GM18951 (cell line): Measurements from ENCODE around the gene EMP1.

ENCODE experiments used
- POLR2A ChIP-seq: IDR thresholded peaks from 4 replicates; pipeline ENCODE4 v1.6.1; 2011; ENCODE audit warnings: mild to moderate bottlenecking; ENCODE audit not compliant: insufficient read length, insufficient read depth; ENCODE audit errors: extremely low read depth
- in situ Hi-C: fragments of 300-500 bp; cut with MboI; formaldehyde crosslinking; loops from one replicate; pipeline ENCODE4 v1.12.0; 2022; ENCODE audit warnings: low sequenced_read_pairs, mixed read lengths, inconsistent platforms; ENCODE audit not compliant: unreplicated experiment

Gene EMP1

DNA sequence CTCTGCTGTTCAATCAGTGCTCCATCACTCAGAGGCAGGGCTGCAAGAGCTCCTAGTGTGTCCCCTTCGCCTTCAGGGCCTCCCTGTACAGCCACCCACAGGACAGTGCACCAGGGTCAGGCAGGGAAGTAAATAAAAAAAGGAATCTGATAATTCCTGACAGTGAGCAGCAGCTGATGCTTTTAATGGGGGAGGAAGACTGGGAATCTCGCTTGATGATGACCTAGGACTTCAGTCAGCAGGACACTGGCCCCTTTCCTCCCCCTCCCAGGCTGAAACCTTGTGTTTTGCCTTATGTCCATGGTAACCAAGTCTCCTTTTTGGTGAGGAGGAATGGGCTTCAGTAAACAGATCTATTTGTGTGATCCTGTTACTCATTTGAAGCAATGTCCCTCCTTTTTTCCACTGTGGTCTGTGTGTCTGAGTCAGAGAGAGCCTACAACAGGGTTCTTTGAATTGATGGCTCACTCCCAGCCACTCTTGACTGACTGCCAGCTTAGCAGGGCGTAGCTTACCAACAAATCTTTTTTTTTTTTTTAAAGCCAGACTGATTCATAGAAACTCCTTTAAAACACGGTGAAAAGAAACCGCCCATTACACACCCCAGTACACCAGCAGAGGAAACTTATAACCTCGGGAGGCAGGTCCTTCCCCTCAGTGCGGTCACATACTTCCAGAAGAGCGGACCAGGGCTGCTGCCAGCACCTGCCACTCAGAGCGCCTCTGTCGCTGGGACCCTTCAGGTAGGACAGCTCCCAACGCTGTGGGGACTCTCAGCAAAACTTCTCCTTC lies at the start of gene EMP1:
EMP1 (plus strand) TSS at position 597 of the 792 bp plus-strand sequence. CDS start 14,785 bp downstream, outside the sequence.
- in situ Hi-C loops, result no loop called here
- no peak for TF ChIP-seq POLR2A

DNA sequence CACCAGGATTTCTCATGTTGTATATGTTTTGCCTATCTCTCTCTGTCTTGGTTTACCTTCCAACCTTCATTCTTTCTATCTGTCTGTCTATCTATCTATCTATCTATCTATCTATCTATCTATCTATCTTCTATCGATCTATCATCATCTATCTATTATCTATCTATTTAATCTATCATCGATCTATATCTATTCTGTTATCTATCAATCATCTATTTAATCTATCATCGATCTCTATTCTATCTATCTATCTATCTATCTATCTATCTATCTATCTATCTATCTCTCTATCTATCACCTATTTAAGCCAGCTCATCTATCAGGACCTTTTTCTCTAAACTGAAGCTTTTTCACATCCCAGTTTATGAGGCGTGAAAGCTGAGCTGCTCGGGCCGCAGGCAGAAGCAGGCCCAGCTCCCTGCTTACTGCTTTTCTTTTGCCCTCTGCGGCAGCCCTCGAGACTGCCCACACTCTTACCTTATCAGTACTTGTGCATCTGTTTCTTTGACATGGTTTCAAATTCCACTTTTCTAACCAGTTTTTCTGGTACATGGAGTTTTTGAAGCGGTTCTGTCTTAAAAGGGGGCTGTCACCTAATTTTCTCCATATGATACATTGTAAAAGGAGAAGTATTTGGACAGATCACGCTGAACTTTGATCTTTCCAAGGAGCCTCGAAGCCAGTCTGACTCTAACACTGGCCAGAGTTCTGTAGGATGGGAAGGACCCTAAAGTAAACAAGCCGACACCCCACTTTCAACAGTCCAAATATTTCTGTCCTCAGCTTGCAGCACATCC lies 48.6 kb upstream of the EMP1 start:
- no peak for TF ChIP-seq POLR2A
- in situ Hi-C loops, result no loop called here

DNA sequence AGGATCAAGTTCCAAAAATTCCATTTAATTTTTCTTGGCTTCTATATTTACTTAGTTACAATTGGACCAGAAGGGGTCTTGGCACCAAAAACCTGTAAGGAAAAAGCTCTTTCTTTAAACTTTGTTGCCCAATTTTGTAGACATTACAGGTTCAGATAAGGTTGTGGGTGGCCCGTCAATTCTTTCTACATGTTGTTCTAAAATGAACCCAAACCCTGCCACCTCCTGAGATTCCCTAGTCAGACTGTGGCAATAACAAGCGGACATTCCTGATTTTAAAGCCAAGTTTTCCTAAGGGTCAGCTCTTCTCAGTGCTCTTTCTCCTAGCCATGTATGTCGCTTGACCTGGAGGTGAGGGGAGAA lies 48.1 kb upstream of the EMP1 start:
- in situ Hi-C loops, result no loop called here
- TF ChIP-seq POLR2A, result no peak

- no peak for TF ChIP-seq POLR2A
- in situ Hi-C loops, result no loop called here
These were observed 47.1 kb upstream of the EMP1 start for GRCh38 chr12:13149411-13149810.

- no peak for TF ChIP-seq POLR2A
- in situ Hi-C loops, result no loop called here
These were observed 44.2 kb upstream of the EMP1 start for GRCh38 chr12:13152281-13152680.

DNA sequence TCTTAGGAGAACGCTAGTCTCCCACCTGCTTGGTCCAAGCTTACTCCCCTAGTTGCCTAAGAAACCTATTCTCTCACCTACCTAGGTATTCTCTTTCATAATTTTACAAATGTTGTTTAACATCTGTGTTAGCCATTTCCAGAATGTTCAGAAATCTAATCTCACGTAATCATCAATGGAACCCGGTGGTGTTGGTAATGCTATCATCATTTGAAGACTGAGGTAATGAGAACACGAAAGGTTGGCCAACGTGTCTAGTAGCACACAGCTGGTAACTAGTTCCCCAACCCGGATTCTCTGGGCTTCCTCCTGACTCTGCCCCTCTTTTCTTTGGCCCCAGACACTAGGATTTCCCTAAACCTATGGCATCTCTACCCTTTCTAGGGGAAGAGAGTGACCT lies 43.8 kb upstream of the EMP1 start:
- in situ Hi-C loops, result no loop called here
- no peak for TF ChIP-seq POLR2A

GRCh38 chr12:13153180-13153579 lies 43.3 kb upstream of the EMP1 start:
- in situ Hi-C loops, result no loop called here
- TF ChIP-seq POLR2A, result no peak

- no peak for TF ChIP-seq POLR2A
- in situ Hi-C loops, result no loop called here
These were observed 42.4 kb upstream of the EMP1 start for GRCh38 chr12:13154027-13154538.

DNA sequence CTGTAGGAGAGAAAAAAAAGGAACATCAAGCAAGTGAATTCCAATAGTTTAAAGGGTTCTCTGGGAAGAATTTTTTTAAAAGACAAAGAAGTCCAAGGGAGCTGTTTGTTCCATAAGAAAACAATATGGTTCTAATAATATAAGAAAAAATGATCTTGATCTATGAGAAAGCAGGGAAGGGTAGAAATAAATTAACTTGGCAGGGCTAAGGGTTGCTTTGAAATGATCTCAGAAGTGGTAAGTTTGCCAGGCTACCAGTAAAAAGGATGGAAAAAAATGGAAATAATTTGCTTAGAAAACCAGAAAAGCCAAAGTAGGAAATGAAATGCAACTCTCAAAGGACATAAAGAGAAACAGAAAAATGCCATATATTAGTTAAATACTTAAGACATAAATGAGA lies 41.7 kb upstream of the EMP1 start:
- no peak for TF ChIP-seq POLR2A
- in situ Hi-C loops, result no loop called here

DNA sequence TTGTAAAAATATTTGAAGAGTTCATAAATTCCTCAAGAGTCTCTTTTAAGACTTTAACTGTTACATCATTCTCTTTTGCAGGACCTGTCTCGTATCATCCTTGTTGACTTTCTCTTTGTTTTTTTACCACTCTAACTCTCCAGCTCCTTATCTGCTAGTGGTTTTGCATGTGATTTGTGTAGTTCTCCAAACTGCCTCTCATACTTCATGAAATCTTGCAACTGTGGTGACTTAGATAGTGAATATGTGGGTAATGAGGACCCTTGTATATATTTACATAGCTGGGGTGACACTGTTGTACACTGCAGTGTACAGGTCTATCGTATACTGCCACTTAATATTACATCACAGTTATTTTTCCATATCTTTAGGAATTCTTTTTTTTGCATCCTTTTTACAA lies 40.2 kb upstream of the EMP1 start:
- in situ Hi-C loops, result no loop called here
- TF ChIP-seq POLR2A, result no peak

DNA sequence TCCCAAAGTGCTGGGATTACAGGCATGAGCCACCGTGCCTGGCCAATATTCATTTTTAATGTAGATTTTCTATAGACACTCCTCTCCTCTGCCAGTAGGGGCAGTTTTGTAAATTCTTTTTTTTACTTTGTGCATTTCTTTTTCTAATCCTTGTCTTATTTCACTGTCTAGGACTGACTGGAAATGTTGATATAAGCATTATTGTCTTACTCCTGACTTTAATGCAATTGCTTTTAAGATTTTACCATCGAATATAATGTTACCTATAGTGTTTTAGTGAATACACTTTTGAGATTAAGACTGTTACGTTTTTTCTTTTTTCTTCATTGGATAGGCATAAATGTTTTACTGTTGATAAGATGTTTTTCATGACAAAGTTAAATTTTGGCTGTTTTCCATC lies 35.4 kb upstream of the EMP1 start:
- no peak for TF ChIP-seq POLR2A
- in situ Hi-C loops, result no loop called here

GRCh38 chr12:13162904-13163303 lies 33.6 kb upstream of the EMP1 start:
- TF ChIP-seq POLR2A, result no peak
- in situ Hi-C loops, result no loop called here

GRCh38 chr12:13163868-13164635 lies 32.5 kb upstream of the EMP1 start:
- in situ Hi-C loops, result no loop called here
- TF ChIP-seq POLR2A, result no peak
